ENCODE data around the gene ATP6V0E1.
A peak's percentile ranks its signal among the peaks of the same experiment; 100 is the strongest.

Gene ATP6V0E1

DNA sequence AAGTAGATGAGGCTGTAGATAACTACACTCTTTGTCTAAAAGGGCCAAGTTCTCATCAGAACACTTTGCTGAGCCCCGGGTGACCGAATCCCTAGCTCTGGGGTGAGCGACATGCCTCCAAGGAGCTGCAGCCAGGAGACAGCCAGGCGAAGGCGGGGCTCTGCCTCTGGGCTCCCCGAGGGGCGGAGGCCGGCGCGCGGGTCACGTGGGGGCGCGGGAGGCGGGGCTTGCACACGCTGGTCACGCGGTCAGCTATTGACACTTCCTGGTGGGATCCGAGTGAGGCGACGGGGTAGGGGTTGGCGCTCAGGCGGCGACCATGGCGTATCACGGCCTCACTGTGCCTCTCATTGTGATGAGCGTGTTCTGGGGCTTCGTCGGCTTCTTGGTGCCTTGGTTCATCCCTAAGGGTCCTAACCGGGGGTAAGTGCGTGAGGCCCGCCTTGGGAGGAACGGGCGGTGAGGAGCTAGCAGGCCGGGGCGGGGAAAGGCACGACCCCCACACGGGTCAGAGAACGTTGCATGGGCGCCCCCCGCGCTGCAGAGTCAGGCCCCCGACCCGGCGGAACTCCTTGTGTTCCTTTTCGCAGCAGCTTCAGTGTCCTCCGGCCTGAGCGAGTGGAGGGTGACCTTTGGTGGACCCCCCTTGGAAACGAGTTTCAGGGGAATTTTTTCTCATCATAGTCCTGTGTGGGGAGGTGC lies at the start of gene ATP6V0E1:
ATP6V0E1 (plus strand) TSS at position 230 of the 702 bp plus-strand sequence; CDS start at position 320, 90 bp downstream.
- DNase-seq: peak; percentile 98

DNA sequence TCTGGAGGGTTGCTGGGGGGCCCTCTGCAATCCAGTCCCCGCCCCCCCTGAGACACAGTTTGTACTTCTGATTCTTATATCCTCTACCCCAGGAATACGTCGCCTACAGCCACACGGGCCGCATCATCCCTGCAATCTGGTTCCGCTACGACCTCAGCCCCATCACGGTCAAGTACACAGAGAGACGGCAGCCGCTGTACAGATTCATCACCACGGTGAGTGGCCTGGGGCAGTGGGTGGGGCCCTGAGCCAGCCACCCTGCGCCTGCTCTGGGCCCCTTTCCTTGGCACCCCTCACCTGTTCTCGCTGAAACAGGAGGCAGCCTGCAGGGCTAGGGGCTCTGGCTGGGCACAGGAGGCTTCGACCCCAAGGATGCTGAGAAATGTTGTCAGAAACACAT lies 48.5 kb upstream of the ATP6V0E1 start:
- DNase-seq: no peak

DNA sequence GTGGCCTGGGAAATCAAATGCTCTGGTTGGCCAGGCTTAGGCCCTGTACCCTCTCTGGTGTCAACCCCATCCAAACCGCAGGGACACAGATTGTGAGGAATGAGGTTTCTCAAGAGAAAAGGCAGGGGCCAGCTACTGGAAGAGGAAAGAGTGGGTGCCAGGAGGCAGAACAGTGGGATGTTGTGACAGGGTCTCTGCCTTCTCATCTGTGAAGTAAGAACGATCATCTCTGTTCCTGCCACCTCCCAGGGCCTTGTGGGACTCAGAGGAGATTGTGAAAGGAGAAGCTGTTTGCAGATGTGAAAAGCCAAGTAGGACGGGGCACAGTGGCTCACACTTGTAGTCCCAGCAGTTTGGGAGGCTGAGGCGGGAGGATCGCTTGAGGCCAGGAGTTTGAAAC lies 47.2 kb upstream of the ATP6V0E1 start:
- DNase-seq: no peak

DNA sequence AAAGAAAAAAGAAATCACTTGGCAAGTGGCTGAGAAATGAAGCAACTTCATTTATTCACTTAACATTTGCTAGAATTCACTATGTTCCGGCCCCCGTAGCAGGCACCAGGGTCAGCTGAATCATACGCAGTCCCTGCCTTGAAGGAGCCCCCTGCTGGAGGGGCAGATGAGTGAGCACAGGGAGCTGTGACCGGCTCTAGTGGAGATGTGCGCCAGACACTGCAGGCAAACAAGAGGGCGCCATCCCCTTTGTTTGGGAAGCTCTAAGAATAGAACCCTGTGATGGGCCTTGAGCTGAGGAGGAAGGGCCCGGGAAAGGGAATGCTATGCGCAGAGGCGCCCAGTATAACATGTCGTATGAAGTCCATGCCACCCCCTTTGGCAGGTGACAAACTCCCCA lies 44.5 kb upstream of the ATP6V0E1 start:
- DNase-seq: peak; percentile 35

DNA sequence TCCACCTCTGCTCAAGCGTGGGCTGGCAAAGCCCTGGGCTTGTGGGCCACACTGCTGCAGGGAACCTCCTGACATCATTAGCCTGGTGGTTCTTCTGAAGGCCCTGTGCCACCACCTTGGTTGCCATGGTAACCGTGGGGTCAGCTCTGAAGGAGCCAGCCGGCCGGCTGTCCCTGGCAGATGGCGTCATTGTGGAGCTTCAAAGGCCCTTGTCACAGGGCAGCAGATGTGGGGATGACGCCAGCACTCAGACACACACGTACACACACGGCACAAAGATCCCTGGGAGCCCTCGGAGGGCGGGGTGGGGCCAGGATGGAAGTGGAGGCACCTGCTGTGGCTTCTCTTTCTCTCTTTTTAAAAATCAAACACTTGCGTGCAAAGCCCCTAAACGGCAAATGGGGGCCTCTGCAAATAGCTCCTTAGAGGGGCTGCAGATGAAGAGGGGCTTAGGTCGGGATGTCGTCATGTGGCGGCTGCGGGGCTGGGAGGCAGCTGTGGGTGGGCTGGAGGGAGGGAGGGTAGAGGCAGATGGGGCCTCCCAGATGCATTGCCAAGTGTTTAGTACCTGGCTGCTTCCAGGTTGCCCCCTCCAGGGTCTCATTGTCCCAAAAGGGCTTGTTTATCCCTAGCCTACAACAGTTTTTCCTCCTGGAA lies 43.8 kb upstream of the ATP6V0E1 start:
- no peak for DNase-seq

DNA sequence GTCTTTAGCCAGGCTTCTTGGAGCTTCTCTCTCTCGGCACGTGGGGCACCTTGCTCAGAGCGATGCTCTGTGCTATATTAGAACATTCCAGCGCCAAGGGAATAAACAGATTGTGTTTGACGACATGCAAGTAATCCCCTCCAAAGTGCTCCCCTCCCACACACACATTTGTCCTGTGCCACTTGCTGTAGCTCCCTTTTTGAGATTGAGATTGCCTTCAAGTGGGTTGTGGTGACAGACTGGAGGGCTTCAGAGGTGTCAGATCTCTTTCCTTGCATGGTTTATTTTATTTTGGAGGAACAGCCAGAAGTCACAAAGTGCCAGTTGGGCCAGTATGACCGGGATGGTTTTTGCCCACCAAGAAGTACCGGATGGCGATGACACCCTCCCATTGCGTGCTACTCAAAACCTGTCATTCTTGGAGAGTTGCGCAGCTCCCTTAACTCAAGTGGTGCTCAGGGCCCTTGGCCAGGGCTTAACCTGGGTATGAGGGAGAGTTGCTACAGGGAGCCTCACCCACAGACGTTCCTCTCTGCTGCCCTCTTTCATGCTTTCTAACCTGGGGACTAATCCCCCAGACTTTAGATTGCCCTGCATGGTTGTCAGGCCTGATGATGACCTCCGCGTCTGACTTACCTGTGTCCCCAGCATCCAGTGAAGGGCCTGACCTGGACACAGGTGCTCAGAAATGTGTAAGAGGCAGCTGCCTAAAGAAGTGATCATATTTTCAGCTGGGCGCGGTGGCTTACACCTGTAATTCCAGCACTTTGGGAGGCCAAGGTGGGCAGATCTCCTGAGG lies 43.1 kb upstream of the ATP6V0E1 start:
- DNase-seq: no peak

DNA sequence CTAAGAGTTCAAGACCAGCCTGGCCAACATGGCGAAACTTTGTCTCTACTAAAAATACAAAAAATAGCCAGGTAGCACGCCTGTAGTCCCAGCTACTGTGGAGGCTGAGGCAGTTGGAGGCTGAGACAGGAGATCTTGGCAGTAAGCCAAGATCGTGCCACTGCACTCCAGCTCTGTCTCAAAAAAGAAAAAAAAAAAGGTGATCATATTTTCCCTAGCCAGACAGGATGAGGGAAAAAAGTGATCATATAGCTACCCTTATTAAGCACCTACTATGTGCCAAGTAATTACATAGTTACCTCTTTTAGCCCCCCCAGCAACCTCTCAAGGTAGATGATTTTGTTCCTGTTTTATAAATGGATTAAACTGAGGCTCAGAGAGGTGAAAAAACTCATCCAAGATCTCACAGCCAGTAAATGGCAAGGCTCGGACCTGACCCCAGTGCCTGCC lies 42.5 kb upstream of the ATP6V0E1 start:
- DNase-seq: no peak

DNA sequence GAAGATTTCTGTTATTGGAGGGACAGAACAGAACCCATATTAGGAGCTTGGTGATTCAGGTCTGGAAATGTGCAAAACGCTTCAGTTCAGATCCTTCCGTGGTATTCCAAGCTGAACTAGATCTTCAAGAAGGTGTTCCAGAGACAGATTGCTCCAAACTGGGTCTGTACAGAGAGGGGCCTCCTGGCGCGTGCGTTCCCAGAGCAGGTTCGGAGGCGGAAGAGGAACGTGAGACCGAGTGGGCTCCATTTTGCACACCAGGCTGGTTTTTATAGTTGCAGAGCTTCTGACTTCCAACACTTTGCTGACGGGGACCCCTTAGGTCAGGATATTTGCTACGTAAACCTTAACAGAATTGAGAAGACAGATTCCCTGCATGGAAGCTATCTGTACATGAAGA lies 41.0 kb upstream of the ATP6V0E1 start:
- DNase-seq: no peak

DNA sequence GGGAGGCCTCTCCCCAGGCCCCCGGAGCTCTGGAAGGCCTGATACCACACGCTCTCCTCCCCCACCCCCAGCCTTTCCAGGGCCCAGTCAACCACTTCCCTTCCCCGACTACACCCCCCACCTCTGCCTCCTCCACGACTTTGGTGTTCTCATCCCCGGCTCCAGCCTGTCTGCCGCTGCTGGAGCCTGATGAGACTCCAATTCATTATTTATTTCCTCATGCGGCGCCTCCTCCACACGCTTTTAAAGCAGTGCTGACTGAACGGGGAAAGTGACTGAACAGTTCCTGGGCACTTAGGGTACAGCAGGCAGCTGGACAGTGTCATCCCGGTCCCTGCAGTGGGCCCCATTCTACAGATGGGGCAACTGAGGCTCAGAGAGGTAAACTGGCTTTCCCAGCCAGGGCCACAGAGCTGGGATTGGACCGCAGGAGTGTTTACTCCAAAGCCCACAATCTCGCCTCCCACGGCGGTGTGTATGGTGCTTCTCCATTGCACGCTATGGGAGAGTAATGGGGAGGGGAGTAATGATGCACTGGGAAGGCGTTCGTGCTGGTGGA lies 40.2 kb upstream of the ATP6V0E1 start:
- no peak for DNase-seq

DNA sequence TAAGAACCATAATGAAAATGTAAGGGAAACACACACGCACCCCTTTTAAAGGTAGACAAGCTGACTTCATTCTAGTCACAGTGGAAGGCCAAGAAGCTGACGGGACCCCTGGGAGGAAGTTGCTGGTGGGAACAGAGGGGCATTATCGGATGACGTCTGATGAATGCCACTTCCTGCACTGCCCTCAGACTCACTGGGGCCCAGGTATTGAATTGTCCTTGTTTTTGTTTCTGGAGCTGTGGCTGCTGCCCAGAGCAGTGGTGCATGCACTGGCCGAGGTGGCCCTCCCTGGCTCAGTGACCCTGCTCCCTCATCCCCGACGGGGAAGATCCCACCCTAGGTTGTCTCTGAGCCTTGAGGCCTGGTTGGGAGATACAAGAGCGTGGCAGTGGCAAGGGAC lies 39.7 kb upstream of the ATP6V0E1 start:
- DNase-seq: no peak

DNA sequence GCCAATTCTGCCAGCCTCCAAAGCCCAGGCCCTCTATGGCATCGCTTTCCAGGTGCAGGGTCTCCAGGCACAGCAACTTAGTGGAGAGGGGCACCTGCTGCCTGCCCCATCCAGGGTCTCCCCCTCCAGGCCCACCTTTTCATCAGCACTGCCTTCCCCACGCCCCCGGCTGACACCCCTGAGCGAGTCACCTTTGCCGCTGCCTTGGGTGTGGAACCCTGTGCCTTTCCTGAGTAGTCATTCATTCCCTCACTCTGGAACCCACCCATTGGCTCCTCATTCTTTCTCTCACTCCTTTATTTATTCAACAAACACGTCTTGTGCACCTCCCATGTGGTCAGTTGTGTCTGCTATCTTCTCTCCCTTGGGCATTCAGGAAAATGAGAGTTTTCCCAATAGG lies 38.8 kb upstream of the ATP6V0E1 start:
- DNase-seq: no peak

DNA sequence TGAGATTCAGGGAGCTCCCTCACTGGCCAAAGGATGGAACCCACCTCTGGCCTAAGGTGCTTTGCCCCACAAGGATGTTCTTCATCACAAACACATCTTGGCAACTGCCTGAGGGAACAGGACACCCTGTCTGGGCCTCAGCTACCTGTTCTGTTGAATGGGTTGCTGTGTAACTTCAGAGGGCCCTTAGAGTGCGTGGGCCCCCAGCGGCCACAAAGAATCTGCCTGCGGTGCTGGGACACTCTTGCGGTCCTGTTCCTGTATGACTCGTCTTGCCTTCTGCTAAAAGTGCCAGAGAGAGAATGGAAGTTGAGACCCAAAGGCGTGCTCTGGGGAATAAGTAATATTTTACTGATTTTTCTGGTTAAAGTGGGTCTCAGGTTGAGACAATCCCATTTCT lies 38.4 kb upstream of the ATP6V0E1 start:
- no peak for DNase-seq

DNA sequence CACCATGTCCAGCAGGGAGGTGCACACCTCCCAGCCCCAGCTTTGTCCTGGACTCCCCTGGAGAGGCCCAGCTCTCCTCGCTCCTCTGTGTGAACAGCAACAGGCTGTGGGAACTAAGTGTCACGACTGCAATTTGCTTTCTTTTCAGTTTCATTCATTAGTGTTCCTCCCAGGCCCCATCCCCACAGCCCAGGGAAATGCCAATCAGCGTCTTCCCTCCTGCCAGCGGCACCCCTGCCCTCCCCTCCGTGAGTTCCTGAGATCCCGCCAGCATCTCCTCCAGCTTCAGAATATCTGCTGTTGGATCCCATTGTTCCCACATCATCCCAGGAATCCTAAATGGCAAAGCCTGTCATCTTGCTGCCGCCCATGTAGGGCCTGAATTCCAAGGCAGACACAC lies 37.4 kb upstream of the ATP6V0E1 start:
- no peak for DNase-seq

DNA sequence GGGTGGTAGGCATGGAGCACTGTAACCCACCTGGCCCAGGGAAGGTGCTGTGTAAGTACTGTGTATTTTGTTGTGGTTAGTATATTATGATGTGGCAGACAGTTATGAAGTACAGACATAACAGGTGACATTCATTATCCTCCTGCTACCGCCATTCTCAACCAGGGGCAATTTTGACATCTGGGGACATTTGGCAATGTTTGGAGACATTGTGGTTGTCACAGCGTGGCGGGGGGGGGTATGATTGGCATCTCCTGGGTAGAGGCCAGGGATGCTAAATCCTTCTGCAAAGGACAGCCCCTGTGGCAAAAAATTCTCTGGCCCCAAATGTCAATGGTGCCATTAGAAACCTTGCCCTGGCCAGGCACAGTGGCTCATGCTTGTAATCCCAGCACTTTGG lies 34.1 kb upstream of the ATP6V0E1 start:
- no peak for DNase-seq

DNA sequence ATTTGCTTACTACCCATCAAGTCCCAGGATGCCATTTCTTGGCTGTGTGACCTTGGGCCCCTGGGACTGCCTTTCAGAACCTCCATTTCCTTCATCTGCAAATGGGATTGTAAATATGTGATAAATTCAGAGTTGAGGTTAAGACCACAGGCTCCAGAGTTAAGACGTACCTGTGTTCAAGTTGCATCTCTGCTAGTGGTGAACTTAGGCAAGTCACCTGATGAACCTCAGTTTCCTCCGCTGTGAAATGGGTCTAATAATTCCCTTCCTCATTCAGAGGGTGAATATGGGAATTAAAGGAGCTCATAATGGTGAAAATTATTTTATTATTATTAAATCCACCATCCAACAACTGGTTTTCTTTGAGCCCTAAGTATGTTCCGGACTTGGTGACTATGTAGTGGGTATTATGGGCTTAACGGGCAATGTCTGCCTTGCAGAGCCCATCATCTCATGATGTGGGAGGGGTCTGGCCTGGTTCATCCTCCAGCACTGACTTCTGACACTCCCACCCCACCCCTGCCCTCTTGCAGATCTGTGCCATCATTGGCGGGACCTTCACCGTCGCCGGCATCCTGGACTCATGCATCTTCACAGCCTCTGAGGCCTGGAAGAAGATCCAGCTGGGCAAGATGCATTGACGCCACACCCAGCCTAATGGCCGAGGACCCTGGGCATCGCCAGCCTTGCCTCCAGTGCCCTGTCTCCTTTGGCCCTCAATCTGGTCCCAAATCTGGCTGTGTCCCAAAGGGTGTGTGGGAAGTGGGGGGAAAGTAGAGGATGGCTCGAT lies 33.2 kb upstream of the ATP6V0E1 start:
- no peak for DNase-seq

DNA sequence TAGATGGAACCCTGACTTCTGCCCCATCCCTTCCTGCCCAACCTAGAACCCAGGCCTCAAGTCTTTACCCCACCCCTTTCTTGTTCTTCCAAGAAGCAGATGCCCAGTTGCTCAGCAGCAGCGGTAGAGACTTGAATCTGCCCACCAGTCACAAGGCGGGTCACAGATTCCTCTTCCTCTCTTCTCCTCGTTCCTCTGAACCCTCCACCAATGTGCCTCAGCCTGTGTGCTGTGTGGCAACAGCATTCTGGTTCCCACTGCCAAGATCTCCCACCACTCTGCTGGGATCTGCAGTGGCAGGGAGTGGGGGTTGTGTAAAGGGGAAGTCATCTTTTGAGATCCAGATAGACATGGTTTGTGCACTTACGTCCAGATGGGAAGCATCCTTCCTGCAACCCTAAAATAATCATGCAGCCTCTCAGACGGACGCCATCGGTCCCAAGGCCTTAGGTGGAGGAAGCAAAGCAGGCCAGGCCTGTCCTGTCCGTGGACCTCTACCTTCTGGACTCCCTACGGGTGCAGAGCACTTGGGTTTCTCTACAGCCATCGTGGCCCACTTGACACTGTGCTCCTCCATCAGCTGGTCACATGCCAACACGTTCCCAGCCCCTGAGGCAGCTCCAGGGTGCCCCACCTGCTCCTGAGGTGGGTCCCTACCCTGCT lies 32.1 kb upstream of the ATP6V0E1 start:
- DNase-seq: no peak

DNA sequence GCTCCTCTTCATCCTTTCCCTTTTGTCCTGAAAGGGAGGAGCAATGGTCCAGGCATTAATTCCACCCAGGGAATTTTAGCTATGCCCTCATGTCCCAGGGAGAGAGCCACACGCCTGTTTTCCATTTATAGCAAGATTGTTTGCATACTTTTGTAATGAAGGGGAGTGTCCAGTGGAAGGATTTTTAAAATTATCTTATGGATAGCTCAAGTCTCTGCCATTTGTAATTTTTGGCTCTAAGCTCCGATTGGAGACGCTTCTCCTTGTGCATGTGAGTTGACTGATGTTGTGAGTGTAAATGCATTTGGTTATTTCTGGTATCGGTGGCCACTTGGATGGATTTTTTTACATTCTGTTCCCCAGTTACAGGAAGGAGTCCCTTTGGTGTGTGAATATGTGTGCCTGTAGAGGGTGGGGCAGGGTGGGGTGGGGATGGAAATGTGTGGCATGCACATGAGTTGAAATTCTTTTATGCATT lies 31.5 kb upstream of the ATP6V0E1 start:
- no peak for DNase-seq

DNA sequence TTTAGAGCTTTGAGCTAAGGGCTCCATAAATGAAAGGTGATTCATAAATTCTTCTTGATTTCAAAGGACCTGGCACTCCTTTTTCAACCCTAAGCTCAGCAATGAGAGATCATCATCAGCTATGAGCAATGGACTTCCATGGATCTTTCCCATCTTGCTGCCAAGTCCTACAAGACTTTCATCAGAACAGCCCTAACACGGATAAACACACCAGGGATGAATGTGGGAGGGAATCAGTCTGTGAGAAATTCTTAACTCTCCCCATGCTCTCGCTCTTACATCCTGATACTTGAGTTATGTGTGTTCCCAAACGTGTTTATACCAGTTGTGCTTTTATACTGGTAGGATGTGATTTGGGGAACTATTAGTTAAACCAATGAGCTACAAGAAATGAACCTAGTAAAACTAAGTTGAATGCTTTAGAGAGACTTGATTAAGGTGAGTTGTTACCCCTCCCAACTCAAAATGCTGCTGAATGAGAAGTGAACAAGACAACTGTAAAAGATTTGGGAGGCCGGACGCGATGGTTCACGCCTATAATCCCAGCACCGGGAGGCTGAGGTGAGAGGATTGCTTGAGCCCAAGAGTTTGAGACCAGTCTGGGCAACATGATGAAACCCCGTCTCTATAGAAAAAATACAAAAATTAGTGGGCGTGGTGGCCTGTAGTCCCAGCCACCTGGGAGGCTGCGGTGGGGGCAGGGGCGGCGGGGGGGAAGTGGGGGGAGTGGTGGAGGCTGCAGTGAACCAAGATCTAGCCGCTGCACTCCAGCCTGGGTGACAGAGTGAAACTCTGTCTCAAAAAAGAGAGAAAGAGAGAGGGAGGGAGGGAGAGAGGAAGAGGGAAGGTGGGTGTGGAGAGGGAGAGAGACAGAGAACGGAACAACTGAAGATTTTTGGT lies 29.5 kb upstream of the ATP6V0E1 start:
- DNase-seq: no peak

DNA sequence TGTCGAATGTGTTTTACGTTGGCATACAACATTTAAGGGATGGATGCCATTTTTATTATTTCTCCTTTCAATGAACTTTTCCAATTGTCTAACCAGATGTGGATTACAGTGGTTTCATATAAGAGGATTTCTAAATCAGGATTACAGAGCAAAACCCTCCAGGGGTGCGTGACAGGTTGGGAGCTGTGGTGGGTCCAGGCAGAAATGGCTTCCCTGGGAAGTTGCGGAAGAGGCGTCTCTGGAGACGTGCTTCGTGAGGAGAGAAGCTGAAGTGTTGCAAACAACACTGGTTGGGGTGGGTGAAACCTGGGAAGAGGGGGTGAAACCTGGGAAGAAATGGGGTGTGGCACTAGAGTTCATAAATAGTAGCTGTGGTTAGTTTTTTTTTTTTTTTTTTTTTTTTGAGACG lies 28.8 kb upstream of the ATP6V0E1 start:
- no peak for DNase-seq

DNA sequence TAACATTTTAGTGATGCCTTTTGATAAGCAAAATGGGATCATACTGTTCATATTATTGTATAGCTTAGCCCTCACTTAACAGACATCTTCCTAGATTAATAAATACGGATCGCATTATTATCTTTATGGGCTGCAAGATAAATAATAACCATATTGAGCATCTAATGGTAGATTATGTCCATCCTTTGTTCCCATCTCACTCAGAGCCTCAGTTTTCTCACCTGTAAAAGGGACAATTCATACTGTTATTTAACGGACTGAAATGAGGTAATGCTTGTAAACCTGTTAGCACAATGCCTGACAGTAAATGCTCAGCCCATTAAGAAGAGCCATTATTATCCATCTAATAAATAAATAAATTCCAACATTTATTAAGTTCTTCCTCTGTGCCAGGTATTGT lies 27.3 kb upstream of the ATP6V0E1 start:
- DNase-seq: no peak

DNA sequence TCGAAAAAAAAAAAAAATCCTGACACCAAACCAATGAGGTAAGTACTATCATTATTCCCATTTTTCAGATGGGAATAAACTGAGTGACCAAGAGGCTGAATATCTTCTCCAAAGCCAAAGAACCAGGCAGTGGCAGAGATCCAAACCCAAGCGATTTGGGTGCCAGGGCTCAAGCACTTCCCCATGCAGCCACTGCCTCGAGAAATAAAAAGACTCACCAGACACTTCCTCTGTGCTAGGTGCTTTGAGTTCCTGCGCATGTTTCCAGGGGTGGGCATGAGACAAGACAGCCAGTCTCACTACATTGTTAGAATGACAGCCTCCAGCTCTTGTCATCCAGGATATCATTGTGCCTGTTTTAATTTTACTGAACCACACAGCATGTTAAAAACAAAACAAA lies 26.6 kb upstream of the ATP6V0E1 start:
- no peak for DNase-seq
